Measurements from ENCODE around the gene TXNRD1.

TXNRD1 gene

GRCh38 chr12:104182621-104183378, 32.8 kb upstream of the TXNRD1 start:
- Mint-ChIP-seq H3K9me3 (peaks cover 5% of the 10 kb centered on the region), H3K27me3 (ENCODE audit: low read depth) (no peaks in the 10 kb centered on the region), H3K4me1 (ENCODE audit: low read depth) (peaks cover 8% of the 10 kb centered on the region), H3K4me3 (no peak overlapping the region), H3K27ac (no peak overlapping the region), H3K36me3 (ENCODE audit: low read depth) (no peaks in the 10 kb centered on the region)

GRCh38 chr12:104183443-104183842, 32.1 kb upstream of the TXNRD1 start:
- Mint-ChIP-seq H3K27me3 (ENCODE audit: low read depth) (no peaks in the 10 kb centered on the region), H3K27ac (no peak overlapping the region)

GRCh38 chr12:104187446-104188155, 28.0 kb upstream of the TXNRD1 start:
- H3K4me1 Mint-ChIP-seq (ENCODE audit: low read depth): no peaks in the 10 kb centered on the region
- H3K36me3 Mint-ChIP-seq (ENCODE audit: low read depth): no peaks in the 10 kb centered on the region
- H3K27me3 Mint-ChIP-seq (ENCODE audit: low read depth): no peaks in the 10 kb centered on the region
- no peak overlapping the region for H3K27ac Mint-ChIP-seq
- no peak overlapping the region for H3K4me3 Mint-ChIP-seq
- peaks cover 5% of the 10 kb centered on the region for H3K9me3 Mint-ChIP-seq

More at GRCh38 chr12:104183443-104183842, 32.1 kb upstream of the TXNRD1 start:
- Mint-ChIP-seq H3K36me3 (ENCODE audit: low read depth) (no peaks in the 10 kb centered on the region), H3K9me3 (peaks cover 5% of the 10 kb centered on the region), H3K4me3 (no peak overlapping the region), H3K4me1 (ENCODE audit: low read depth) (peaks cover 1% of the 10 kb centered on the region)

- Mint-ChIP-seq H3K27ac (no peak overlapping the region), H3K4me1 (ENCODE audit: low read depth) (no peaks in the 10 kb centered on the region), H3K36me3 (ENCODE audit: low read depth) (no peaks in the 10 kb centered on the region), H3K9me3 (peaks cover 5% of the 10 kb centered on the region), H3K27me3 (ENCODE audit: low read depth) (no peaks in the 10 kb centered on the region), H3K4me3 (no peak overlapping the region)
These were observed 27.0 kb upstream of the TXNRD1 start for GRCh38 chr12:104188534-104188933.

- H3K4me3 Mint-ChIP-seq: no peak overlapping the region
- peaks cover 7% of the 10 kb centered on the region for H3K27me3 Mint-ChIP-seq (ENCODE audit: low read depth)
- H3K4me1 Mint-ChIP-seq (ENCODE audit: low read depth): no peaks in the 10 kb centered on the region
- no peaks in the 10 kb centered on the region for H3K9me3 Mint-ChIP-seq
- H3K27ac Mint-ChIP-seq: no peak overlapping the region
- H3K36me3 Mint-ChIP-seq (ENCODE audit: low read depth): no peaks in the 10 kb centered on the region
These were observed 25.5 kb upstream of the TXNRD1 start for GRCh38 chr12:104189915-104190555.

- H3K4me3 Mint-ChIP-seq: no peak overlapping the region
- no peaks in the 10 kb centered on the region for H3K9me3 Mint-ChIP-seq
- H3K4me1 Mint-ChIP-seq (ENCODE audit: low read depth): no peaks in the 10 kb centered on the region
- no peak overlapping the region for H3K27ac Mint-ChIP-seq
- no peaks in the 10 kb centered on the region for H3K36me3 Mint-ChIP-seq (ENCODE audit: low read depth)
- H3K27me3 Mint-ChIP-seq (ENCODE audit: low read depth): peaks cover 11% of the 10 kb centered on the region
These were observed 24.9 kb upstream of the TXNRD1 start for GRCh38 chr12:104190641-104191176.

- Mint-ChIP-seq H3K27me3 (ENCODE audit: low read depth) (peaks cover 41% of the 10 kb centered on the region), H3K27ac (no peak overlapping the region)
These were observed 18.3 kb upstream of the TXNRD1 start for GRCh38 chr12:104197264-104197663.

GRCh38 chr12:104199964-104200363, 15.6 kb upstream of the TXNRD1 start:
- Mint-ChIP-seq H3K4me1 (ENCODE audit: low read depth) (peaks cover 2% of the 10 kb centered on the region), H3K27me3 (ENCODE audit: low read depth) (peaks cover 42% of the 10 kb centered on the region), H3K36me3 (ENCODE audit: low read depth) (peaks cover 3% of the 10 kb centered on the region), H3K4me3 (no peak overlapping the region), H3K27ac (no peak overlapping the region), H3K9me3 (peaks cover 12% of the 10 kb centered on the region)

More at GRCh38 chr12:104197264-104197663, 18.3 kb upstream of the TXNRD1 start:
- H3K9me3 Mint-ChIP-seq: peaks cover 12% of the 10 kb centered on the region
- H3K36me3 Mint-ChIP-seq (ENCODE audit: low read depth): peaks cover 3% of the 10 kb centered on the region
- H3K4me3 Mint-ChIP-seq: no peak overlapping the region
- peaks cover 2% of the 10 kb centered on the region for H3K4me1 Mint-ChIP-seq (ENCODE audit: low read depth)

GRCh38 chr12:104201238-104202001, 14.2 kb upstream of the TXNRD1 start:
- peaks cover 2% of the 10 kb centered on the region for H3K4me1 Mint-ChIP-seq (ENCODE audit: low read depth)
- no peak overlapping the region for H3K27ac Mint-ChIP-seq
- peaks cover 3% of the 10 kb centered on the region for H3K36me3 Mint-ChIP-seq (ENCODE audit: low read depth)
- no peak overlapping the region for H3K4me3 Mint-ChIP-seq
- H3K9me3 Mint-ChIP-seq: peaks cover 12% of the 10 kb centered on the region
- peaks cover 30% of the 10 kb centered on the region for H3K27me3 Mint-ChIP-seq (ENCODE audit: low read depth)

GRCh38 chr12:104204690-104205480, 10.7 kb upstream of the TXNRD1 start:
- Mint-ChIP-seq H3K36me3 (ENCODE audit: low read depth) (peaks cover 3% of the 10 kb centered on the region), H3K27me3 (ENCODE audit: low read depth) (peaks cover 15% of the 10 kb centered on the region), H3K4me1 (ENCODE audit: low read depth) (peaks cover 2% of the 10 kb centered on the region), H3K27ac (no peak overlapping the region), H3K9me3 (peaks cover 10% of the 10 kb centered on the region), H3K4me3 (no peak overlapping the region)

GRCh38 chr12:104207416-104208205, 8.0 kb upstream of the TXNRD1 start:
- H3K27ac Mint-ChIP-seq: no peak overlapping the region
- H3K27me3 Mint-ChIP-seq (ENCODE audit: low read depth): peaks cover 8% of the 10 kb centered on the region
- H3K4me3 Mint-ChIP-seq: no peak overlapping the region
- no peaks in the 10 kb centered on the region for H3K4me1 Mint-ChIP-seq (ENCODE audit: low read depth)
- H3K9me3 Mint-ChIP-seq: no peaks in the 10 kb centered on the region
- H3K36me3 Mint-ChIP-seq (ENCODE audit: low read depth): no peaks in the 10 kb centered on the region

- H3K9me3 Mint-ChIP-seq: no peaks in the 10 kb centered on the region
- no peaks in the 10 kb centered on the region for H3K27me3 Mint-ChIP-seq (ENCODE audit: low read depth)
- H3K27ac Mint-ChIP-seq: no peak overlapping the region
- peaks cover 4% of the 10 kb centered on the region for H3K36me3 Mint-ChIP-seq (ENCODE audit: low read depth)
- H3K4me1 Mint-ChIP-seq (ENCODE audit: low read depth): peaks cover 13% of the 10 kb centered on the region
- no peak overlapping the region for H3K4me3 Mint-ChIP-seq
These were observed 3.1 kb upstream of the TXNRD1 start for GRCh38 chr12:104212516-104212915.

GRCh38 chr12:104213952-104214351, 1.6 kb upstream of the TXNRD1 start:
- Mint-ChIP-seq H3K36me3 (ENCODE audit: low read depth) (peaks cover 4% of the 10 kb centered on the region), H3K4me1 (ENCODE audit: low read depth) (peaks cover 16% of the 10 kb centered on the region), H3K27me3 (ENCODE audit: low read depth) (no peaks in the 10 kb centered on the region), H3K27ac (no peak overlapping the region), H3K4me3 (no peak overlapping the region), H3K9me3 (no peaks in the 10 kb centered on the region)
